AG10803 (cell line): ENCODE data around the gene MMP7.

Source experiments
- DNase-seq: peaks from one replicate; pipeline ENCODE4 v3.0.0; 2010; ENCODE audit warnings: low read depth
- H3K4me3 ChIP-seq: 2 replicates; pipeline ENCODE4 v1.5.1; 2011; ENCODE audit warnings: mild to moderate bottlenecking, low read length, control low read depth
- TF ChIP-seq, protein P1 (sequence below): conservative IDR thresholded peaks from 2 replicates; pipeline ENCODE4 v1.5.1; 2011; ENCODE audit warnings: mild to moderate bottlenecking, low read length, control low read depth, inconsistent platforms

MMP7 gene

DNA sequence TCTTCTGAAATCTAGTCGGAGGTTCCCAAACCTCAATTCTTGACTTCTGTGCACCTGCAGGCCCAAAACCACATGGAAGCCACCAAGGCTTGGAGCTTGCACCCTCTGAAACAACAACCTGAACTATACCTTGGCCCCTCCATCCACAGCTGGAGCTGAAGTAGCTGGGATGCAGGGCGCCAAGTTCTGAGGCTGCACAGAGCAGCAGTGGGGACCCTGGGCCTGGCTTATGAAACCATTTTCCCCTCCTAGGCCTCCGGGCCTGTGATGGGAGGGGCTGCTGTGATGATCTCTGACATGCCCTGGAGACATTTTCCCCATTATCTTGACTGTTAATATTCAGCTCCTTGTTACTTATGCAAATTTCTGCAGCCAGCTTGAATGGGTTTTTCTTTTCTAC lies 38.3 kb upstream of the MMP7 start:
- no peak for DNase-seq
- no peak overlapping the region for H3K4me3 ChIP-seq
- TF ChIP-seq, protein P1, sequence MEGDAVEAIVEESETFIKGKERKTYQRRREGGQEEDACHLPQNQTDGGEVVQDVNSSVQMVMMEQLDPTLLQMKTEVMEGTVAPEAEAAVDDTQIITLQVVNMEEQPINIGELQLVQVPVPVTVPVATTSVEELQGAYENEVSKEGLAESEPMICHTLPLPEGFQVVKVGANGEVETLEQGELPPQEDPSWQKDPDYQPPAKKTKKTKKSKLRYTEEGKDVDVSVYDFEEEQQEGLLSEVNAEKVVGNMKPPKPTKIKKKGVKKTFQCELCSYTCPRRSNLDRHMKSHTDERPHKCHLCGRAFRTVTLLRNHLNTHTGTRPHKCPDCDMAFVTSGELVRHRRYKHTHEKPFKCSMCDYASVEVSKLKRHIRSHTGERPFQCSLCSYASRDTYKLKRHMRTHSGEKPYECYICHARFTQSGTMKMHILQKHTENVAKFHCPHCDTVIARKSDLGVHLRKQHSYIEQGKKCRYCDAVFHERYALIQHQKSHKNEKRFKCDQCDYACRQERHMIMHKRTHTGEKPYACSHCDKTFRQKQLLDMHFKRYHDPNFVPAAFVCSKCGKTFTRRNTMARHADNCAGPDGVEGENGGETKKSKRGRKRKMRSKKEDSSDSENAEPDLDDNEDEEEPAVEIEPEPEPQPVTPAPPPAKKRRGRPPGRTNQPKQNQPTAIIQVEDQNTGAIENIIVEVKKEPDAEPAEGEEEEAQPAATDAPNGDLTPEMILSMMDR = no peak

DNA sequence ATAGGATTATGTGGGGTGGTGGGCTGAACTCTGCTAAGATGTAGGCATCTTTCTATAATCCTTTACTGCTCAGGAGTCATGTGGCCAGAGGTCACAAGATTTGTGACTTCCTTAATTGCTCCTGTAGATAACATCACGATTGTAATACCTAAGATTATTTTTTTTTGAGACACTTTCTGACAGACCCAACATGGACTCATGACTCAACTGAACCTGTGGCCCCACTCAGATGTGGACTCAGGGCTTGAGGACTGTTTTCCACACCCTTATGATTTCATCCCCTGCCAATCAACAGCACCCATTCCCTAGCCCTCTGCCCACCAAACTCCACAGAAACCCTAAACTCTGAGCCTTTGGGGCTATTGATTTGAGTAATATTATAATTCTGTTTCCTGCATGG lies 35.6 kb upstream of the MMP7 start:
- no peak for DNase-seq
- TF ChIP-seq, protein P1 = no peak
- no peak overlapping the region for H3K4me3 ChIP-seq

DNA sequence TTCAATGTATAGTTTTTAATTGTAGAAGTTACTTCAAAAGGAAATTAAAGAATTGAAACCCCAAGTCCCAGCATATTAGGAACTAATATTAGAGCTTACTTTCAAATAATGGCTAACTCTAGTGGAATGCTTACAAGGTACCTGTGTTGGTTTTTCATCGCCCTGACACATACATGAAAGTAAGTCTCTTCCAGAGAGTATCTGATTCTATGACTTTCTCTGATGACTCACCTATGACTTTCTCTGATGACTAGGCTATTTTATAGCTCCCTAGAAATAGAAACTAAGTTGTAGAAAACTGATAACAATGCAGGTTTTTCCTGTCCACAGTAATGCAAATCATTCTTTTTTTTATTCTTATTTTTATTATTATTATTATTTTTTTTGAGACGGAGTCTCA lies 33.6 kb upstream of the MMP7 start:
- TF ChIP-seq, protein P1 = no peak
- peak; percentile 45 for DNase-seq
- H3K4me3 ChIP-seq = no peak overlapping the region

DNA sequence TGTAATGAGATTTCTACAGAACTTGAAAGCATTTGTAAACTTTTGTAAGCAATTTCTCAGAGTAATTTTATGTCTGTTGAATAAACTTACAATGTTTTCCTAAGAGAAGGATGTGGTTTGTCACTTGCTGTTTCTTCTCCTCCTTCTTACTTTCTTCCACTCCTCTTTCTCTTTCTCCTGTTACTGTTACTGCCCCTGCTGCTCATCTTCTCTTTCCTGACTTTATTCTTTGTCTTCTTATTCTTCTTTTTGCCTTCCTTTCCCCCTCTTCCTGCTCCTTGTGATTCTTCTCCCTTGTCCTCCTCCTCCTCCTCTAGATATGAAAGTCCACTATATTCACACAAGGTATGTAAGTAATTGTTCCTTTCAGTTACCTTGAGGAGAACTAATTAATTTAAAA lies 31.1 kb upstream of the MMP7 start:
- no peak for DNase-seq
- H3K4me3 ChIP-seq = no peak overlapping the region
- TF ChIP-seq, protein P1 = no peak

DNA sequence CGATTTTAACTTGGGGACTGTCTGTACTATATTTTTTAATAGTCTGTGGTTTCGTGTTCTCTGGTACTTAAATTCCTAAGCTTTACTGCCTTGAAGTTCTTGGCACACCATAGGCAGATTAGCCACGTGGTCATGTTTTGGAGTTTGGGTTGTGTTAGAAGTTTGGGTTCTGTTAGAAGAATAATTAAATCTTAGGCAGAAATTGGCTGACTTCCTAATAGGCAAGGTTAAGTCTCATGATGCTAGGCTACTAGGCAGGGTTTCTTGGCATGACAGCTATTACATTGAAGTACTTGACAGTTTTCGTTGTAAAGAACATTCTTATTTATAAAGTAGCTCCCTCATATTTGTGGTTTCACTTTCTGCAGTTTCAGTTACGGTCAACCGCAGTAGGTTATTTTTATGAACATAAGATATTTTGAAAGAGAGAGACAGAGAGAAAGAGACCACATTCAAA lies 30.0 kb upstream of the MMP7 start:
- H3K4me3 ChIP-seq = peak overlapping the region; percentile 48
- TF ChIP-seq, protein P1 = no peak
- peak; percentile 83 for DNase-seq

DNA sequence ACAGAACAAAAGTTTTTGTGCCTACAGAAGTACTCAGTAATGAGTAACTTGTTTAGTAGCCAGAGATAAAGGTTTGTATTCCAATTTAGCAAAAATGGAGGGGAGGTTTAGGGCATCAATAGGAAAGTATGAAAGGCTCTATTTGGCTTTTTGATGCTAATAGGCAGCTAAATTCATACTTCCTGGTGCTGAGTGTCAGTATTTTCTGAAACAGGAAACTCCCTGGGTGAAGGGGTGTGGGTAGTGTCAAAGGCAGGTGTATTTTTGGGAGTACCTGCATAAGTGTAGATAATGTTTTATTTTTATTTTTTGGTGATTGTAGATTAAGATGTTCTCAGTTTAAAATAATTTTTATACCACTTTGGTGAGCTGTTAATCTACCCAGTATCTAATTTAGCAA lies 29.3 kb upstream of the MMP7 start:
- DNase-seq = no peak
- H3K4me3 ChIP-seq = no peak overlapping the region
- TF ChIP-seq, protein P1 = no peak

DNA sequence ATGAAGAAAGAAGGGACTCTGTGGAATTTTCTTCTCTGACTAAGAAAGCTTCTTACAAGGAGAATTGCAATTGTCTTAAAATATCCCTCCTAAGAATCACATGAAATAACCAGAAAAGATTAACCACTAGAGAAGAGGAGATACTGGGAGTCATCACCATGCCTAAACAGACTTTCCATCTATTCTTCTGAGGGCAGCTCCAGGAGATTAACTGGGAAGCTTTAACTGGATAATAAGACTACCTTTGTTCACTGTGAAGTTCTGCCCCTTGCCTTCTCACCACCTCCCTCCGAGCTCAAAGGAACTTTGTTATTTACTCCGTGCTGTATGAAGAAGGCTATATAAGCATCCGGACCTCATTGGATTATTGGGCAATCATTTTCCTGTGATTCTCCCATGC lies 24.5 kb upstream of the MMP7 start:
- DNase-seq = no peak
- H3K4me3 ChIP-seq = no peak overlapping the region
- TF ChIP-seq, protein P1 = no peak
